Keratinocyte (primary cell): ENCODE data around the gene PHYH.

Source experiments
- CTCF ChIP-seq, 3 experiments: IDR thresholded peaks in 1 of 3; conservative IDR thresholded peaks in 1 of 3; optimal IDR thresholded peaks in 1 of 3; 2 replicates in 2 of 3; 3 replicates in 1 of 3; pipeline versions ENCODE3 to v1.5.1; 2011; ENCODE audit warnings: low read length in 3 of 3, mild to moderate bottlenecking in 3 of 3, moderate library complexity in 2 of 3, control low read depth in 1 of 3, inconsistent platforms in 1 of 3; ENCODE audit not compliant: insufficient read depth in 2 of 3; ENCODE audit errors: extremely low read depth in 1 of 3
- EZH2 ChIP-seq: IDR thresholded peaks from one replicate; pipeline ENCODE4 v1.6.1; 2012; ENCODE audit warnings: inconsistent platforms, mild to moderate bottlenecking, low read length, moderate library complexity

GRCh38 chr10:13346283-13347042, 46.6 kb upstream of the PHYH start:
- no peak for TF ChIP-seq CTCF (optimal IDR thresholded peaks at IDR 0.05 in 1 of 3, IDR thresholded peaks at IDR 0.05 in 1 of 3, conservative IDR thresholded peaks at IDR 0.05 in 1 of 3; ENCODE audit: extremely low read depth in 1 of 3, insufficient read depth in 2 of 3, low read length in 3 of 3)
- no peak for TF ChIP-seq EZH2
